BLaER1 (cell line): ENCODE results near the gene TENM3.

Experiments used
- H3K27ac ChIP-seq: shearing (Covaris generic); formaldehyde crosslinking; 2 replicates; pipeline ENCODE4 v1.8.1; 2022
- H3K27me3 ChIP-seq: shearing (Covaris generic); formaldehyde crosslinking; 2 replicates; pipeline ENCODE4 v1.8.1; 2022
- H3K36me3 ChIP-seq: shearing (Covaris generic); formaldehyde crosslinking; 2 replicates; pipeline ENCODE4 v1.8.1; 2022
- H3K4me1 ChIP-seq: shearing (Covaris generic); formaldehyde crosslinking; 2 replicates; pipeline ENCODE4 v1.8.1; 2022
- H3K4me2 ChIP-seq: shearing (Covaris generic); formaldehyde crosslinking; 2 replicates; pipeline ENCODE4 v1.8.1; 2022
- H3K4me3 ChIP-seq: shearing (Covaris generic); formaldehyde crosslinking; 2 replicates; pipeline ENCODE4 v1.8.1; 2022
- H3K9ac ChIP-seq: shearing (Covaris generic); formaldehyde crosslinking; 2 replicates; pipeline ENCODE4 v1.8.1; 2022
- H3K9me3 ChIP-seq: shearing (Covaris generic); formaldehyde crosslinking; 2 replicates; pipeline ENCODE4 v1.8.1; 2022
- H4K20me1 ChIP-seq: shearing (Covaris generic); formaldehyde crosslinking; 2 replicates; pipeline ENCODE4 v1.8.1; 2022
- Cebpa-rat ChIP-seq: shearing (Covaris generic); IDR thresholded peaks from 2 replicates; pipeline ENCODE4 v1.8.1; 2022

TENM3 gene

GRCh38 chr4:182531555-182532162, 288.5 kb downstream of the TENM3 start:
- no peaks in the 10 kb centered on the region for H3K36me3 ChIP-seq
- no peak overlapping the region for H3K27ac ChIP-seq
- no peak overlapping the region for H3K9ac ChIP-seq
- no peaks in the 10 kb centered on the region for H3K4me1 ChIP-seq
- no peaks in the 10 kb centered on the region for H3K27me3 ChIP-seq
- no peak for TF ChIP-seq Cebpa-rat
- H3K9me3 ChIP-seq, result no peaks in the 10 kb centered on the region
- H3K4me2 ChIP-seq, result no peak overlapping the region
- H4K20me1 ChIP-seq, result no peaks in the 10 kb centered on the region
- H3K4me3 ChIP-seq, result no peak overlapping the region

- Histone ChIP-seq H3K27ac (no peak overlapping the region), H4K20me1 (no peaks in the 10 kb centered on the region), H3K36me3 (no peaks in the 10 kb centered on the region), H3K4me3 (no peak overlapping the region), H3K9me3 (no peaks in the 10 kb centered on the region), H3K4me2 (no peak overlapping the region), H3K9ac (no peak overlapping the region), H3K4me1 (no peaks in the 10 kb centered on the region), H3K27me3 (no peaks in the 10 kb centered on the region)
- no peak for TF ChIP-seq Cebpa-rat
These were observed 289.2 kb downstream of the TENM3 start for GRCh38 chr4:182532441-182532840.

GRCh38 chr4:182533964-182534363, 290.8 kb downstream of the TENM3 start:
- Histone ChIP-seq H3K4me3 (no peak overlapping the region), H3K27ac (no peak overlapping the region), H3K27me3 (no peaks in the 10 kb centered on the region), H3K4me2 (no peak overlapping the region), H3K4me1 (no peaks in the 10 kb centered on the region), H3K9ac (no peak overlapping the region), H3K36me3 (no peaks in the 10 kb centered on the region), H3K9me3 (no peaks in the 10 kb centered on the region), H4K20me1 (no peaks in the 10 kb centered on the region)
- TF ChIP-seq Cebpa-rat, result no peak

GRCh38 chr4:182536221-182536811, 293.1 kb downstream of the TENM3 start:
- Histone ChIP-seq H4K20me1 (no peaks in the 10 kb centered on the region), H3K9me3 (no peaks in the 10 kb centered on the region), H3K27me3 (no peaks in the 10 kb centered on the region), H3K4me1 (no peaks in the 10 kb centered on the region), H3K4me3 (no peak overlapping the region), H3K9ac (no peak overlapping the region), H3K27ac (no peak overlapping the region), H3K36me3 (no peaks in the 10 kb centered on the region), H3K4me2 (no peak overlapping the region)
- TF ChIP-seq Cebpa-rat, result no peak

- Histone ChIP-seq H3K9me3 (no peaks in the 10 kb centered on the region), H3K4me3 (no peak overlapping the region), H3K4me2 (no peak overlapping the region), H3K36me3 (no peaks in the 10 kb centered on the region), H3K4me1 (no peaks in the 10 kb centered on the region), H3K27me3 (no peaks in the 10 kb centered on the region), H3K9ac (no peak overlapping the region), H4K20me1 (no peaks in the 10 kb centered on the region), H3K27ac (no peak overlapping the region)
- no peak for TF ChIP-seq Cebpa-rat
These were observed 294.0 kb downstream of the TENM3 start for GRCh38 chr4:182537031-182537795.

- no peak for TF ChIP-seq Cebpa-rat
- Histone ChIP-seq H3K9ac (no peak overlapping the region), H3K9me3 (no peaks in the 10 kb centered on the region), H4K20me1 (no peaks in the 10 kb centered on the region), H3K27ac (no peak overlapping the region), H3K4me2 (no peak overlapping the region), H3K4me1 (no peaks in the 10 kb centered on the region), H3K27me3 (no peaks in the 10 kb centered on the region), H3K36me3 (no peaks in the 10 kb centered on the region), H3K4me3 (no peak overlapping the region)
These were observed 294.8 kb downstream of the TENM3 start for GRCh38 chr4:182538031-182538430.

GRCh38 chr4:182540496-182540895, 297.3 kb downstream of the TENM3 start:
- Histone ChIP-seq H3K4me2 (no peak overlapping the region), H3K9ac (no peak overlapping the region), H3K36me3 (no peaks in the 10 kb centered on the region), H3K4me3 (no peak overlapping the region), H3K9me3 (no peaks in the 10 kb centered on the region), H3K4me1 (no peaks in the 10 kb centered on the region), H4K20me1 (no peaks in the 10 kb centered on the region), H3K27ac (no peak overlapping the region), H3K27me3 (no peaks in the 10 kb centered on the region)
- no peak for TF ChIP-seq Cebpa-rat

- Histone ChIP-seq H3K9me3 (no peaks in the 10 kb centered on the region), H3K27me3 (no peaks in the 10 kb centered on the region), H3K4me3 (no peak overlapping the region), H3K36me3 (no peaks in the 10 kb centered on the region), H3K9ac (no peak overlapping the region), H3K27ac (no peak overlapping the region), H3K4me2 (no peak overlapping the region), H3K4me1 (peaks cover 6% of the 10 kb centered on the region), H4K20me1 (no peaks in the 10 kb centered on the region)
- no peak for TF ChIP-seq Cebpa-rat
These were observed 304.2 kb downstream of the TENM3 start for GRCh38 chr4:182547435-182547834.

- H3K36me3 ChIP-seq, result no peaks in the 10 kb centered on the region
- peaks cover 6% of the 10 kb centered on the region for H3K4me1 ChIP-seq
- H3K27ac ChIP-seq, result no peak overlapping the region
- H3K27me3 ChIP-seq, result no peaks in the 10 kb centered on the region
- no peaks in the 10 kb centered on the region for H3K9me3 ChIP-seq
- no peak overlapping the region for H3K9ac ChIP-seq
- no peaks in the 10 kb centered on the region for H4K20me1 ChIP-seq
- TF ChIP-seq Cebpa-rat, result no peak
- no peak overlapping the region for H3K4me3 ChIP-seq
- H3K4me2 ChIP-seq, result no peak overlapping the region
These were observed 305.0 kb downstream of the TENM3 start for GRCh38 chr4:182548156-182548555.

GRCh38 chr4:182549356-182549755, 306.2 kb downstream of the TENM3 start:
- Histone ChIP-seq H3K9ac (no peak overlapping the region), H3K4me1 (peaks cover 10% of the 10 kb centered on the region), H4K20me1 (no peaks in the 10 kb centered on the region), H3K27ac (no peak overlapping the region), H3K9me3 (no peaks in the 10 kb centered on the region), H3K4me2 (no peak overlapping the region), H3K27me3 (no peaks in the 10 kb centered on the region), H3K4me3 (no peak overlapping the region), H3K36me3 (no peaks in the 10 kb centered on the region)
- no peak for TF ChIP-seq Cebpa-rat
